HG03060 (cell line): ENCODE data around the gene MPHOSPH6.
"Not testable (repeated sequence)": the region's sequence is repeated elsewhere in the genome, so short reads cannot be mapped to it uniquely, and the experiment has no call there.

Experiments used
- ATAC-seq: cut with Tn5 transposase; IDR thresholded peaks from one replicate; pipeline ENCODE4 v1.9.1; 2021; ENCODE audit warnings: low read depth, moderate number of reproducible peaks; ENCODE audit not compliant: unreplicated experiment

Gene MPHOSPH6

DNA sequence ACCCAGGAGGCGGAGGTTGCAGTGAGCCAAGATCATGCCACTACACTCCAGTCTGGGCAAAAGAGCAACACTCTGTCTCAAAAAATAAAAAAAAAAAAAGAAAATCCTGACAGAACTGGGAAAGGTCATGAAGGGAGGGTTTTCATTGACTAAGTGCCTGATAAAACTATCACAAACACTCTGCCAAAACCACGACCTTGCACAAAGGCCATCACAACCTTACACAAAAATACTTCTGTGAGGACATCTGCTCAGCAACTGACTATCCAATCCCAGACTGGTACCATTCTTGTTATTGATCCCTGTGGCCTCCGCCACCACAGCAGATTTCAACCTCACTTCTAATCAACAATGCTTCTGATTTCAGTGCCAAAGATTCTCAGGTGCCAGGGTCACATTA lies 40.1 kb downstream of the MPHOSPH6 start:
- no peak for ATAC-seq

DNA sequence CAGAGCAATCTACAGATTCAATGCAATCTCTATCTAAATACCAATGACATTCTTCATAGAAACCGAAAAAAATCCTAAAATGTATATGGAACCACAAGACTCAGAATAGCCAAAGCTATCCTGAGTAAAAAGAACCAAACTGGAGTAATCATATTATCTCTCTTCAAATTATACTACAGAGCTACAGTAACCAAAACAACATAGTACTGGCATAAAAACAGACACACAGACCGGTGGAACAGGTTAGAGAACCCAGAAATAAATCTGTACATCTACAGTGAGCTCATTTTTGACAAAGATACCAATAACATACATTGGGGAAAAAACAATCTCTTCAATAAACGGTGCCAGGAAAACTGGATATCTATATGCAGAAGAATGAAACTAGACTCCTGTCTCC lies 45.4 kb downstream of the MPHOSPH6 start:
- ATAC-seq, result no peak

DNA sequence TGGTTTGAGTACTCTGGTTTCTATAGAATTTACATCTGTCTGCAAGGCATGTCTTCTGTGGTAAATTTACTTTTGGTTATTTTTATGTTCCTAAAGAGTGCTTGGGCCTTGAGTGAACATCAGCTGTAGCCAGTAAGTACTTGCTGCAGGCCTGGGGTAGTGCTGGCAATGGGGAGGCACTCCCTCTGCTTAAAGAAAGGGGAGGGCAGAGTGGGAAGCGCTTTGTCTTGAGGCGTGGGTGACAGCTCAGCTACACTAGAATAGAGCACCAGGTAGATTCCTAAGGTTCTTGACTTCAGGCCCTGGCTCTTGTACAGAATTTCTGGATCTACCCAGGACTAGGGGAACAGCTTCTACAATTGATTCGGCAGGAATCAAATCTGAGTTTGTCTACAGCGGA lies 50.6 kb downstream of the MPHOSPH6 start:
- no peak for ATAC-seq

DNA sequence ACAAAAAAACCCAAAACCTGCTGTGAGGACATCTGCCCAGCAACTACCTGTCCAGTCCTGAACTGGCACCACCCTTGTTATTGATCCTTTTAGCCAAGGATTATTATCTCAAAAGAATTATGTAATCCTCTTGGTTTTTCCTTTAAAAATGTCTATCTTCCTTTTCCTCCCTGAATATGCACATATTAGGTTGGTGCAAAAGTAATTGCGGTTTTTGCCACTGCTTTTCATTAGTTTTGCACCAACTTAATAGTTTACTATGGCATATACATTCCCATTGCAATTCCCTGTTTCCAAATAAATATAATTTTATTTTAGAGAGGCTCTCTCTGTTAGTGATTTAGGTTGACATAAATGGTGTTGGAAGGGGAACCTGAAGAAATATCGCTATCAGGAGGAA lies 51.3 kb downstream of the MPHOSPH6 start:
- ATAC-seq, result no peak

DNA sequence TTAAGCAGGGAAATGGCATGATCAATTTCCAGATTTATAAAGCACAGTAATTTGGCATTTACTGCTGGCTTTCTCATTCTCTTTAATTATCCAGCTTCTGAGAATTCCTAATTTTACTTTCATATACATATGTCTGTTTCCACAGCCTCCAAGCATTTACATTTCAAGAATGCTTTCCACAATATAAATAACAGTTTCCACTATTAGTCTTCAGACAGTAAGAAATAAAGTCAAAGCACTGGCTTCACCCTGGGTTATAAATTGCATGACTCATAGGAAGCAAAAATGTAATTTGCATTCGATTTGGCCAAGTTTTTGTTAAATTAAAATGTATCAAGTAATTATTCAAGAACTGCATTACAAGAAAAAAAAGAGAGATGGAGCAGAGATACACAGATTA lies 53.5 kb downstream of the MPHOSPH6 start:
- ATAC-seq, result no peak

DNA sequence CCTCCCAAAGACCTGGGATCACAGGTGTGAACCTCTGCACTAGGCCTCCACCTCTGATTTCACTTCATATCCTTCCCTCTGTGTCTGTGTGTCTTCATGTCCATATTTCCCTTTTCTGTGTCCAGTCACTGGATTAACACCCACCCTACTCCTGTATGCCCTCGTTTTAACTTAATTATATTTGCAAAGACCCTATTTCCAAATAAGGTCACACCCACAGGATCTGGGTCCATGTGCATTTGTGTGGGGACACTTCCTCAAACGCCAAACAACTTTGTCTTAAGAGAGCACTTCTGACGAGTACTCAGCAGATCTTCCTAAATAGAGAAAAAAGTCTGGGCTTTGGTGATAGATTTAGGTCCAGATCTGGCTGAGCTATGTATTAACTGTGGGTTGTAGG lies 56.3 kb downstream of the MPHOSPH6 start:
- ATAC-seq, result no peak

DNA sequence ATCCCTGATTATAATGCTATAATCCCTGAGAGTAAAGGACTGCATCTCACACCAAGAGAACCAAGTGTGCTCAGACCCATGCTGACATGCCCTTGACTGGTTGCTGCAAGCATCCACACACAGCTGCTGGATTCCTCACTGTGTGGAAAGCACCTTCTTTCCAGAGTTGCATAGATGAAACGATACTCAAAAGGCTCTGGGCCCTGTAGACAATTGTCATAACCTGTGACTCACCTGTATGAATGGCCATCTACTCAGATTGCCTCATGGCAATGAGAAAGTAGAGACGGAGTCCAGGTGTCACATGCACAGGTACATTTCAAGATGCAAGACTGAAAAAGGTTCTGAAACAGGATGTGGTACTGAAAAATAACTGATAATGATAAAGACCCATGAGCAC lies 58.1 kb downstream of the MPHOSPH6 start:
- no peak for ATAC-seq

DNA sequence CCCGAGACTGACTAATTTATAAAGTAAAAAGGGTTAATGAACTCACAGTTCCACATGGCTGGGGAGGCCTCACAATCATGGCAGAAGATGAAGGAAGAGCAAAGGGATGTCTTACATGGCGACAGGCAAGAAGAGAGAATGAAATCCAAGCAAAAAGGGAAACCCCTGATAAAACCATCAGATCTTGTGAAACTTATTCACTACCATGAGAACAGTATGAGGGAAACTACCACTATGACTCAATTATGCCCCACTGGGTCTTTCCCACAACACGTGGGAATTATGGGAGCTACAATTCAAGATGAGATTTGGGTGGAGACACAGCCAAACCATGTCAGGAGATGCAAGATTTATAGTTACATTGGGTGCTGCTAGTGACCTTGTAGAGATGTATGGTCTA lies 60.8 kb downstream of the MPHOSPH6 start:
- ATAC-seq, result not testable (repeated sequence)

DNA sequence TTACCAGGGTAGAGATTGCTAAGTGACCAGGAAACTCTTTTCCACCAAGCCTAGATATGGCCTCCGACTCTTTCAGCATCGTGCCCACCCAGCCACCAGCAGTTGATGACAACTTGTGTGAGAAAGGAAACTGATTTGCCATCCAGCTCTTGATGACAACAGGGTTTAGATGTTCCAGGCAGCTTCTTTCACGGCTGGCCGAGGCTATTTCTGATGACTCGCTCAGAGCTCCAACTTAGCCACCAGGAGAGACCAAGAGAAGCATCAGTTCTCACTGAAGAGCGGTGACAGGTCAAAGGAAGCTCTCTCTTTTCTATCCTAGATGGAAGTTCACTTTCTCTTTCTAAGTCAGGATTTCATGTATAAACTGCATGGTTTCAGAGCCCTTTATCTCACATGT lies 61.2 kb downstream of the MPHOSPH6 start:
- ATAC-seq, result no peak

DNA sequence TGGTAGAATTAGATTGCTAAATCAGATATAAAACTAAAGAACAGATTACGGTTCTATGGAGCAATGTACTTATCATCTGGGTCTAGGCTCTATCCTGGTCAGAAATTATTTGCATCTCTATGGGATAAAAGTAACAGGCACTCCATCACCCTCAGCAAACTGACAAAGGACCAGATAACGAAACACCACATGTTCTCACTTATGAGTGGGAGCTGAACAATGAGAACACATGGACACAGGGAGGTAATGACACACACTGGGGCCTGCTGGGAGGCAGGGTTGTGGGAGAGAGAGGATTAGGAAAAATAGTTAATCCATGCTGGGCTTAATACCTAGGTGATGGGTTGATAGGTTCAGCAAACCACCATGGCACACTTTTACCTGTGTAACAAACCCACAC lies 61.9 kb downstream of the MPHOSPH6 start:
- no peak for ATAC-seq

DNA sequence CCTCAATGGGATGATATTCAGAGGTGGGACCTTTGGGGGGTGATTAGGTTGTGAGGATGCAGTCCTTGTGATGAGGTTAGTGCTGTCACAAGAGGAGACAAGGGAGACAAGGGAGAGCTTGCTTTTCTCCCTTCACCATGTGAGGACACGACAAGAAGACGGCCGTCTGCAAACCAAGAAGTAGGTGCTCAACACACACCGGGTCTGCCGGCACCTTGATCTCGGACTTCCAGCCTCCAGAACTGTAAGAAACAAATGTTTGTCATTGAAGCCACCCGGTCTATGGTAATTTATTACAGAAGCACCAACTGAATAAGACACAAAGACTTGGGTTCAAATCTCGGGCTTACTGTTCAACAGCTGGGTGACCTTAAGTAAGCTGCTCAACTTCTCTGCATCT lies 64.9 kb downstream of the MPHOSPH6 start:
- ATAC-seq, result no peak
